H1 (cell line): ENCODE results near the gene SLC12A7. TPM values are rescaled to one million over a fixed set of nuclear protein-coding genes. Genes with fewer than 3 reads are reported as not detected.

Experiments used
- CTCF ChIA-PET: fragments of 300-600 bp; sonication (Branson Sonifier 250); formaldehyde crosslinking; loops from one replicate; lab custom pipeline; 2021; ENCODE audit not compliant: partially characterized antibody; lab: Charles Lee
- POLR2A ChIA-PET: fragments of 300-600 bp; sonication (Branson Sonifier 250); formaldehyde crosslinking; loops from one replicate; lab custom pipeline; 2021; ENCODE audit warnings: inconsistent platforms; ENCODE audit not compliant: partially characterized antibody; lab: Charles Lee
- DNase-seq, 2 experiments: peaks; one replicate each; pipeline versions ENCODE4 v3.0.0 to v3.0.0-alpha.2; 2010 to 2022; ENCODE audit warnings: low spot score in 2 of 2, low read depth in 1 of 2, mixed read lengths in 1 of 2
- FAIRE-seq: peaks from 2 replicates; lab custom pipeline; 2011; peaks lifted over from hg19 to GRCh38; lab: Jason Lieb, UNC
- H2AFZ ChIP-seq: 2 replicates; pipeline ENCODE4 v1.8.1; 2012; ENCODE audit warnings: low read length, inconsistent platforms
- H2AK5ac ChIP-seq: 2 replicates; pipeline ENCODE4 v1.6.1; 2013; ENCODE audit warnings: low read depth, low read length
- H2BK120ac ChIP-seq: replicated peaks from 2 replicates; pipeline ENCODE3; 2013; ENCODE audit warnings: low read depth, low read length, inconsistent platforms
- H2BK12ac ChIP-seq: 2 replicates; pipeline ENCODE4 v1.6.1; 2013; ENCODE audit warnings: low read depth, low read length
- H2BK15ac ChIP-seq: 2 replicates; pipeline ENCODE4 v1.6.1; 2013; ENCODE audit warnings: low read length
- H2BK20ac ChIP-seq: 2 replicates; pipeline ENCODE4 v1.6.1; 2013; ENCODE audit warnings: low read length
- H2BK5ac ChIP-seq: 2 replicates; pipeline ENCODE4 v1.6.1; 2013; ENCODE audit warnings: low read depth, low read length
- H3K14ac ChIP-seq: 2 replicates; pipeline ENCODE4 v1.6.1; 2013; ENCODE audit warnings: inconsistent platforms; ENCODE audit not compliant: insufficient read length
- H3K18ac ChIP-seq: 2 replicates; pipeline ENCODE4 v1.6.1; 2013; ENCODE audit warnings: low read length; ENCODE audit errors: extremely low read depth
- H3K23ac ChIP-seq: 2 replicates; pipeline ENCODE4 v1.6.1; 2013; ENCODE audit warnings: inconsistent platforms; ENCODE audit not compliant: insufficient read length
- H3K23me2 ChIP-seq: 2 replicates; pipeline ENCODE4 v1.6.1; 2013; ENCODE audit warnings: low read depth, low read length
- H3K27ac ChIP-seq: 2 replicates; pipeline ENCODE4 v1.6.1; 2011; ENCODE audit warnings: low read depth, low read length, inconsistent platforms
- H3K27me3 ChIP-seq, 4 experiments: replicated peaks in 1 of 4; 1 replicate in 1 of 4; 2 replicates in 3 of 4; pipeline versions ENCODE4 v1.6.1 to v1.8.1; 2011 to 2013; ENCODE audit warnings: low read length in 3 of 4, mild to moderate bottlenecking in 3 of 4, inconsistent platforms in 2 of 4, mixed read lengths in 2 of 4, moderate library complexity in 1 of 4; ENCODE audit not compliant: control insufficient read depth in 3 of 4, insufficient read depth in 3 of 4; ENCODE audit errors: extremely low read depth in 1 of 4
- H3K36me3 ChIP-seq, 4 experiments: 2 replicates each; pipeline versions ENCODE4 v1.6.1 to v1.8.1; 2011 to 2013; ENCODE audit warnings: mild to moderate bottlenecking in 4 of 4, low read length in 3 of 4, moderate library complexity in 2 of 4, control low read depth in 1 of 4, inconsistent platforms in 1 of 4; ENCODE audit not compliant: insufficient read depth in 4 of 4, control insufficient read depth in 2 of 4
- H3K4ac ChIP-seq: replicated peaks from 2 replicates; pipeline ENCODE3; 2013; ENCODE audit warnings: low read length, low read depth, mixed read lengths, inconsistent platforms; ENCODE audit not compliant: insufficient read length
- H3K4me1 ChIP-seq, 4 experiments: replicated peaks in 1 of 4; 1 replicate in 1 of 4; 2 replicates in 3 of 4; pipeline versions ENCODE4 v1.6.1 to v1.8.1; 2011 to 2013; ENCODE audit warnings: low read length in 3 of 4, inconsistent platforms in 2 of 4, mixed read lengths in 1 of 4; ENCODE audit not compliant: insufficient read depth in 4 of 4, control insufficient read depth in 3 of 4
- H3K4me2 ChIP-seq, 2 experiments: 2 replicates each; pipeline versions ENCODE4 v1.6.1 to v1.8.1; 2011 to 2013; ENCODE audit warnings: low read depth in 2 of 2, low read length in 2 of 2, control low read depth in 1 of 2, inconsistent platforms in 1 of 2, mild to moderate bottlenecking in 1 of 2; ENCODE audit not compliant: insufficient read depth in 1 of 2
- H3K4me3 ChIP-seq, 4 experiments: fragments of 200-600, 300-600 bp in 1 of 4; sonication (generic), shearing (Covaris generic), sonication (Bioruptor Twin) in 1 of 4; 2 replicates each; pipeline versions ENCODE4 v1.5.1 to v1.8.1; 2011 to 2016; ENCODE audit warnings: low read length in 4 of 4, low read depth in 3 of 4, control low read depth in 2 of 4, inconsistent platforms in 2 of 4, mild to moderate bottlenecking in 2 of 4, mixed read lengths in 1 of 4, moderate library complexity in 1 of 4; ENCODE audit not compliant: insufficient read depth in 2 of 4; ENCODE audit errors: extremely low read depth in 1 of 4
- H3K56ac ChIP-seq: replicated peaks from 2 replicates; pipeline ENCODE3; 2013; ENCODE audit warnings: low read depth, mild to moderate bottlenecking, mixed read lengths, low read length, inconsistent platforms; ENCODE audit not compliant: insufficient read length
- H3K79me1 ChIP-seq: 2 replicates; pipeline ENCODE4 v1.6.1; 2013; ENCODE audit warnings: low read depth, low read length, control low read depth
- H3K79me2 ChIP-seq, 2 experiments: 2 replicates each; pipeline versions ENCODE4 v1.6.1 to v1.8.1; 2012 to 2013; ENCODE audit warnings: low read length in 2 of 2, mild to moderate bottlenecking in 2 of 2, inconsistent platforms in 1 of 2; ENCODE audit not compliant: insufficient read depth in 2 of 2, control insufficient read depth in 1 of 2
- H3K9ac ChIP-seq, 4 experiments: replicated peaks in 1 of 4; 1 replicate in 1 of 4; 2 replicates in 3 of 4; pipeline versions ENCODE4 v1.6.1 to v1.8.1; 2011 to 2013; ENCODE audit warnings: low read depth in 3 of 4, low read length in 3 of 4, control low read depth in 2 of 4, mild to moderate bottlenecking in 2 of 4, moderate library complexity in 2 of 4, inconsistent platforms in 1 of 4; ENCODE audit errors: extremely low read depth in 1 of 4
- H3K9me3 ChIP-seq, 2 experiments: 2 replicates each; pipeline versions ENCODE4 v1.6.1 to v1.8.1; 2012 to 2013; ENCODE audit warnings: mild to moderate bottlenecking in 2 of 2, moderate library complexity in 2 of 2, control low read depth in 1 of 2, inconsistent platforms in 1 of 2, low read depth in 1 of 2, low read length in 1 of 2, mixed read lengths in 1 of 2; ENCODE audit not compliant: insufficient read depth in 2 of 2
- H4K20me1 ChIP-seq, 2 experiments: replicated peaks in 1 of 2; 2 replicates each; pipeline versions ENCODE3 to v1.8.1; 2011 to 2013; ENCODE audit warnings: inconsistent platforms in 2 of 2, low read length in 2 of 2, mild to moderate bottlenecking in 1 of 2; ENCODE audit not compliant: insufficient read depth in 2 of 2, control insufficient read depth in 1 of 2
- H4K5ac ChIP-seq: 2 replicates; pipeline ENCODE4 v1.6.1; 2013; ENCODE audit warnings: low read length, low read depth, mixed read lengths, inconsistent platforms; ENCODE audit not compliant: insufficient read length
- H4K8ac ChIP-seq: 2 replicates; pipeline ENCODE4 v1.8.0; 2013; ENCODE audit warnings: mild to moderate bottlenecking, moderate library complexity, low read length, inconsistent platforms; ENCODE audit not compliant: insufficient read depth; ENCODE audit errors: extremely low read depth
- H4K91ac ChIP-seq: replicated peaks from 2 replicates; pipeline ENCODE3; 2013; ENCODE audit warnings: low read length, mixed read lengths, inconsistent platforms; ENCODE audit not compliant: insufficient read length
- BCL11A ChIP-seq, 2 experiments: IDR thresholded peaks; one replicate each; pipeline ENCODE4 v1.6.1; 2011; ENCODE audit warnings: low read depth in 2 of 2, low read length in 2 of 2, mild to moderate bottlenecking in 2 of 2
- CEBPB ChIP-seq: IDR thresholded peaks from 2 replicates; pipeline ENCODE4 v1.6.1; 2012; ENCODE audit warnings: low read depth, low read length
- CHD2 ChIP-seq: IDR thresholded peaks from 2 replicates; pipeline ENCODE4 v1.6.1; 2012; ENCODE audit warnings: low read length, improper control_type of control experiment
- FOSL1 ChIP-seq: IDR thresholded peaks from 2 replicates; pipeline ENCODE4 v1.6.1; 2011; ENCODE audit warnings: mild to moderate bottlenecking, low read depth, low read length, moderate library complexity; ENCODE audit not compliant: insufficient read depth
- HDAC2 ChIP-seq, 2 experiments: fragments of 300-600 bp in 1 of 2; sonication (generic) in 1 of 2; IDR thresholded peaks; 2 replicates each; pipeline ENCODE4 v1.6.1; 2011 to 2012; ENCODE audit warnings: low read depth in 2 of 2, low read length in 2 of 2, mild to moderate bottlenecking in 2 of 2, moderate library complexity in 2 of 2, borderline replicate concordance in 1 of 2, inconsistent platforms in 1 of 2
- JUND ChIP-seq: IDR thresholded peaks from 2 replicates; pipeline ENCODE4 v1.6.1; 2011; ENCODE audit warnings: mild to moderate bottlenecking, improper control_type of control experiment, low read length
- PHF8 ChIP-seq: fragments of 200-600 bp; sonication (generic); conservative IDR thresholded peaks from 2 replicates; pipeline ENCODE4 v1.7.1; 2012; ENCODE audit warnings: low read depth, mild to moderate bottlenecking, inconsistent platforms, low read length, moderate library complexity
- SAP30 ChIP-seq: fragments of 300-600 bp; sonication (generic); IDR thresholded peaks from 2 replicates; pipeline ENCODE4 v1.7.1; 2012; ENCODE audit warnings: low read length, moderate library complexity, mild to moderate bottlenecking, inconsistent platforms; ENCODE audit not compliant: insufficient read depth, insufficient replicate concordance
- SIX5 ChIP-seq: IDR thresholded peaks from 2 replicates; pipeline ENCODE4 v1.6.1; 2011; ENCODE audit warnings: mild to moderate bottlenecking, low read depth, low read length
- SP4 ChIP-seq: IDR thresholded peaks from 2 replicates; pipeline ENCODE4 v1.6.1; 2012; ENCODE audit warnings: low read length, inconsistent platforms
- SRF ChIP-seq: IDR thresholded peaks from 2 replicates; pipeline ENCODE4 v1.6.1; 2011; ENCODE audit warnings: mild to moderate bottlenecking, low read depth, low read length, moderate library complexity
- TAF1 ChIP-seq: IDR thresholded peaks from 2 replicates; pipeline ENCODE4 v1.6.1; 2011; ENCODE audit warnings: mild to moderate bottlenecking, low read depth, low read length
- WGBS, 2 experiments: shearing (Covaris generic) in 1 of 2; methylation state at CpG; one replicate each; pipeline versions ENCODE4 v1.1.6 to v1.1.7; 2013 to 2015; ENCODE audit warnings: low lambda C conversion rate in 2 of 2, mixed read lengths in 2 of 2, inconsistent platforms in 1 of 2, low coverage in 1 of 2, missing lambda C conversion rate in 1 of 2; ENCODE audit not compliant: insufficient replicate concordance in 2 of 2, insufficient coverage in 1 of 2, insufficient read length in 1 of 2; ENCODE audit errors: extremely low coverage in 1 of 2, missing lambda C conversion rate in 1 of 2; 5-methylcytosine and 5-hydroxymethylcytosine counted together
- polyA plus RNA-seq, 7 experiments: library from polyadenylated mRNA; depleted of rRNA in 3 of 7; stranded (reverse) in 5 of 7; unstranded in 2 of 7; fragments of >200 nt in 5 of 7; fragments of 200-250 nt in 2 of 7; gene quantifications; 1 replicate in 5 of 7; 2 replicates in 1 of 7; 4 replicates in 1 of 7; pipeline versions ENCODE4 v1.2.1 to v1.2.3, GENCODE V29; 2011 to 2013; ENCODE audit warnings: missing spikeins in 2 of 7, mixed read lengths in 2 of 7
- total RNA-seq: library from RNA; stranded (reverse); fragmentation: NEBNext Ultra II Directional; extraction: Animal tissue kit (Norgen Biotek cat#: 25700); gene quantifications from 2 replicates; pipeline ENCODE4 v1.2.1, GENCODE V29; 2021
- TF ChIP-seq, protein P1 (sequence below): IDR thresholded peaks from 2 replicates; pipeline ENCODE4 v1.6.1; 2011; ENCODE audit warnings: low read depth, mild to moderate bottlenecking, low read length; ENCODE audit not compliant: insufficient read depth

SLC12A7 gene
- total and polyA plus RNA-seq, 2 of the 8 experiments (the other 6 are each of a cell fraction or from before 2014, with no cell fraction given): 23.5 to 39.7 TPM

DNA sequence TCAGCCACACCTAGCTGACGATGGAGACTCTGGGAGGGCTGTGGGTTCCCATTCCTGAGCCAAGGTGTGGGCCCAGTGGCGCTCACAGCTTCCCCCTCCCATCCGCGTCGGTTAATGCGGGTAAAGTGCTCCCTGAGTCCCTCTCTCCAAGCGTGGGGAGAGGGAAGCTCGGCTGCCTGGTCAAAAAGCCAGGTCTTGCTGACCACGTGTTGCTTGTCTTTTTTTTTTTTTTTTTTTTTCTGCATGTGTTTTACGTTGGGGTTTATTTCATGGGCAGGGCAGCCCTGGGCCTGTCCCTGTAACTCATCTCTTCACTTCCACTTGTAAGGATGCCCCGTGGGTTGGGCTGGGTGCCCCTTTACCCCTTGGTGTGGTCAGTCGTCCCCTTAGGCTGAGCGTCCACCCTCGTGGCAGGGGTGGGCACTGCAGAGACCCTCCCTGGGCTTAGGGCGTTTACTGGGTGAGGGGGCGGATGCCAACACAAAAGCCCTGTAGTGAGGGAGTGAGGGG, 91.4 kb downstream of the SLC12A7 start:
- Histone ChIP-seq H3K9me3 (no peaks in the 10 kb centered on the region), H3K79me2 (no peaks in the 10 kb centered on the region), H3K4me2 (no peak overlapping the region), H2AK5ac (no peak overlapping the region), H2BK15ac (no peak overlapping the region), H3K4ac (no peak overlapping the region), H2BK120ac (no peak overlapping the region), H2BK20ac (no peak overlapping the region), H3K9ac (no peak overlapping the region), H3K56ac (no peak overlapping the region), H3K4me3 (no peak overlapping the region), H3K23ac (no peak overlapping the region), H2BK12ac (no peak overlapping the region; the same call in 1 of the 2 replicates), H3K4me1 (peaks cover 0 to 12% (median 5%) of the 10 kb centered on the region in 4 experiments; a peak in 4 of 7 replicates), H4K91ac (no peak overlapping the region), H3K27ac (no peak overlapping the region), H4K8ac (no peak overlapping the region; the same call in 1 of the 2 replicates), H3K79me1 (no peaks in the 10 kb centered on the region), H3K23me2 (no peaks in the 10 kb centered on the region), H3K36me3 (no peaks in the 10 kb centered on the region), H3K27me3 (no peaks in the 10 kb centered on the region), H2BK5ac (no peak overlapping the region; the same call in 1 of the 2 replicates), H4K5ac (no peak overlapping the region), H3K14ac (no peak overlapping the region), H3K18ac (no peak overlapping the region), H2AFZ (no peak overlapping the region), H4K20me1 (peaks cover 0 to 2% of the 10 kb centered on the region in 2 experiments)
- POLR2A ChIA-PET: interaction anchor here (1.5 kb wide), 1 partner anchor 12 kb away, joined by 3 read pairs; the partner anchor contains the start of gene NKD2
- FAIRE-seq: no peak
- CTCF ChIA-PET: interaction anchor here (1.0 to 3.6 kb wide), 9 partner anchors 9 to 147 kb away, joined by 3 to 38 read pairs (median 10); partner anchors contain the start of gene NKD2
- DNase-seq: no peak
- 80% methylated on average over 9 of the region's 16 CpGs; no CpG with 5 or more reads in 1 of the 2 experiments for WGBS, 2 experiments
- TF ChIP-seq TAF1 (no peak), CEBPB (no peak), HDAC2 (IDR thresholded peaks at IDR 0.05; ENCODE audit: borderline replicate concordance in 1 of 2, low read depth in 2 of 2, low read length in 2 of 2) (no peak), BCL11A (IDR thresholded peaks at IDR 0.05; ENCODE audit: low read depth in 2 of 2, low read length in 2 of 2) (no peak), SIX5 (no peak), FOSL1 (no peak), JUND (no peak), CHD2 (no peak), PHF8 (no peak), SRF (no peak), SAP30 (no peak), SP4 (no peak)
- TF ChIP-seq, protein P1, sequence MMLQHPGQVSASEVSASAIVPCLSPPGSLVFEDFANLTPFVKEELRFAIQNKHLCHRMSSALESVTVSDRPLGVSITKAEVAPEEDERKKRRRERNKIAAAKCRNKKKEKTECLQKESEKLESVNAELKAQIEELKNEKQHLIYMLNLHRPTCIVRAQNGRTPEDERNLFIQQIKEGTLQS: no peak
